Stimulated activated CD4-positive, alpha-beta T cell treated with anti-CD3 and anti-CD28 coated beads, TNF-alpha, amount 100 ng/mL, for 48 hours (primary cell): Measurements from ENCODE around the gene RAMAC.
A peak's percentile ranks its signal among the peaks of the same experiment; 100 is the strongest.
"Not testable (repeated sequence)": the region's sequence is repeated elsewhere in the genome, so short reads cannot be mapped to it uniquely, and the experiment has no call there.

Experiments
- DNase-seq, 3 donors: peaks; one replicate each; pipeline ENCODE4 v3.0.0-alpha.2; 2020; ENCODE audit warnings: low read depth in 3 of 3

The RAMAC gene

GRCh38 chr15:82985688-82986441 lies at the start of gene RAMAC:
RAMAC (plus strand) TSS chr15:82986210; CDS start chr15:82989019, 2,809 bp downstream.
- DNase-seq: peak; percentile 83 to 87 (median 84)

- DNase-seq: no peak
Observed at GRCh38 chr15:82936966-82937711, 48.9 kb upstream of the RAMAC start.

GRCh38 chr15:82937712-82938058 lies 48.3 kb upstream of the RAMAC start:
- no peak for DNase-seq

GRCh38 chr15:82939678-82940077 lies 46.3 kb upstream of the RAMAC start:
- DNase-seq: not testable (repeated sequence)

GRCh38 chr15:82942691-82943090 lies 43.3 kb upstream of the RAMAC start:
- no peak for DNase-seq

GRCh38 chr15:82943176-82943575 lies 42.8 kb upstream of the RAMAC start:
- no peak for DNase-seq

- DNase-seq: no peak
Observed at GRCh38 chr15:82944056-82944455, 42.0 kb upstream of the RAMAC start.

- no peak for DNase-seq
Observed at GRCh38 chr15:82944821-82945220, 41.2 kb upstream of the RAMAC start.

- DNase-seq: no peak
Observed at GRCh38 chr15:82945326-82945725, 40.7 kb upstream of the RAMAC start.

- DNase-seq: no peak
Observed at GRCh38 chr15:82946155-82946701, 39.8 kb upstream of the RAMAC start.

- no peak for DNase-seq
Observed at GRCh38 chr15:82950295-82950694, 35.7 kb upstream of the RAMAC start.

GRCh38 chr15:82950746-82951370 lies 35.2 kb upstream of the RAMAC start:
- DNase-seq: no peak

- no peak for DNase-seq
Observed at GRCh38 chr15:82951472-82952157, 34.4 kb upstream of the RAMAC start.

- no peak for DNase-seq
Observed at GRCh38 chr15:82952158-82953081, 33.6 kb upstream of the RAMAC start, which contains the start of gene HOMER2. HOMER2 (minus strand) TSS chr15:82952720; CDS start chr15:82952535, 185 bp downstream.

- no peak for DNase-seq
Observed at GRCh38 chr15:82958638-82959037, 27.4 kb upstream of the RAMAC start.

- no peak for DNase-seq
Observed at GRCh38 chr15:82959423-82959822, 26.6 kb upstream of the RAMAC start.

- DNase-seq: no peak
Observed at GRCh38 chr15:82960766-82961165, 25.2 kb upstream of the RAMAC start.

GRCh38 chr15:82963471-82964341 lies 22.3 kb upstream of the RAMAC start:
- DNase-seq: no peak

- DNase-seq: no peak
Observed at GRCh38 chr15:82964890-82965289, 21.1 kb upstream of the RAMAC start.

- DNase-seq: no peak
Observed at GRCh38 chr15:82966671-82967071, 19.3 kb upstream of the RAMAC start.
